ENCODE measurements around the gene KCNQ1.

DNA sequence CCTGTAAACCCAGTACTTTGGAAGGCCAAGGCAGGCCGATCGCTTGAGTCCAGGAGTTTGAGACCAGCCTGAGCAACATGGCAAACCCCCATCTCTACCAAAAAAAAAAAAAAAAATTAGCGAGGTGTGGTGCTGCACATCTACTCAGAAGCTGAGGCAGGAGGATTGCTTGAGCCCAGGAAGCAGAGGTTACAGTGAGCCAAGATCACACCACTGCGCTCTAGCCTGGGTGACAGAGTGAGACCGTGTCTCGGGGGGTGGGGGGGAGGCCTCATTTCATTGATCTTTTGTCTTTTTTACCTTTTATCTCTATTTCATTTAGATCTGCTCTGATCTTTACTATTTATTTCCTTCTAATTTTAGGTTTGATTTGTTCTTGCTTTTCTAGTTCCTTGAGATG lies 203.1 kb downstream of the KCNQ1 start:
- TF ChIP-seq, protein P1, sequence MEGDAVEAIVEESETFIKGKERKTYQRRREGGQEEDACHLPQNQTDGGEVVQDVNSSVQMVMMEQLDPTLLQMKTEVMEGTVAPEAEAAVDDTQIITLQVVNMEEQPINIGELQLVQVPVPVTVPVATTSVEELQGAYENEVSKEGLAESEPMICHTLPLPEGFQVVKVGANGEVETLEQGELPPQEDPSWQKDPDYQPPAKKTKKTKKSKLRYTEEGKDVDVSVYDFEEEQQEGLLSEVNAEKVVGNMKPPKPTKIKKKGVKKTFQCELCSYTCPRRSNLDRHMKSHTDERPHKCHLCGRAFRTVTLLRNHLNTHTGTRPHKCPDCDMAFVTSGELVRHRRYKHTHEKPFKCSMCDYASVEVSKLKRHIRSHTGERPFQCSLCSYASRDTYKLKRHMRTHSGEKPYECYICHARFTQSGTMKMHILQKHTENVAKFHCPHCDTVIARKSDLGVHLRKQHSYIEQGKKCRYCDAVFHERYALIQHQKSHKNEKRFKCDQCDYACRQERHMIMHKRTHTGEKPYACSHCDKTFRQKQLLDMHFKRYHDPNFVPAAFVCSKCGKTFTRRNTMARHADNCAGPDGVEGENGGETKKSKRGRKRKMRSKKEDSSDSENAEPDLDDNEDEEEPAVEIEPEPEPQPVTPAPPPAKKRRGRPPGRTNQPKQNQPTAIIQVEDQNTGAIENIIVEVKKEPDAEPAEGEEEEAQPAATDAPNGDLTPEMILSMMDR (conservative IDR thresholded peaks at IDR 0.05; ENCODE audit: low read length), result no peak
- no peak for TF ChIP-seq EZH2phosphoT487 (IDR thresholded peaks at IDR 0.05; ENCODE audit: borderline replicate concordance)

All from Loucy (cell line).